Lower leg skin (tissue), 3 donors: ENCODE data around the gene CELSR3.

Experiments used
- POLR2A ChIP-seq, 2 donors: fragments of 450-650 bp; IDR thresholded peaks; one replicate each; pipeline ENCODE4 v1.6.1; 2016 to 2017; ENCODE audit warnings: antibody characterized with exemption in 2 of 2, mild to moderate bottlenecking in 1 of 2, moderate library complexity in 1 of 2
- TF ChIP-seq, protein P1 (sequence below), 3 donors: fragments of 450-650 bp; IDR thresholded peaks; one replicate each; pipeline ENCODE4 v1.5.1; 2016; ENCODE audit warnings: antibody characterized with exemption in 3 of 3, mild to moderate bottlenecking in 3 of 3, moderate library complexity in 2 of 3

DNA sequence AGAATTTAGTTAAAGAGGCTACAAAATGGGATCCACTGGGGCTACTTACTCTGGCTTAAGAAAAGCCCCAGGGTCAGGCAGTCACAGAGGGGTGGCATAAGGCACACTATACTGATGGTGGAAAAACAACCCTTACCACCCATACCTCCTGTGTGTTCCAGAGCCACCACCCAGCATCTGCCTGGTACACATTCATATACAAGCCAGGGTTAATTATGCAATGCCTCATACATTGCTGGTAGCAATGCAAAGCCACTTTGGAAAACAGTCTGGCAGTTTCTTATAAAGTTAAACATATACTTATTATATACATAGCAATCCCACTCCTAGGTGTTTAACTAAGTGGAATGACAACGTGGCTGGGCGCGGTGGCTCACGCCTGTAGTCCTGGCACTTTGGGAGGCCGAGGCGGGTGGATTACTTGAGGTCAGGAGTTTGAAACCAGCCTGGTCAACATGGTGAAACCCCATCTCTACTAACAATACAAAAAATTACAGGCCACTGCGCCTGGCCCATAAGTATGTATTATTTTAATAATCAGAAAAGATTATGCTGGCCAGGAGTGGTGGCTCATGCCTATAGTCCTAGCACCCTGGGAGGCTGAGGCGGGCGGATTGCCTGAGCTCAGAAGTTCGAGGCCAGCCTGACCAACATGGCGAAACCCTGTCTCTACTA lies 38.2 kb upstream of the CELSR3 start:
- TF ChIP-seq, protein P1, sequence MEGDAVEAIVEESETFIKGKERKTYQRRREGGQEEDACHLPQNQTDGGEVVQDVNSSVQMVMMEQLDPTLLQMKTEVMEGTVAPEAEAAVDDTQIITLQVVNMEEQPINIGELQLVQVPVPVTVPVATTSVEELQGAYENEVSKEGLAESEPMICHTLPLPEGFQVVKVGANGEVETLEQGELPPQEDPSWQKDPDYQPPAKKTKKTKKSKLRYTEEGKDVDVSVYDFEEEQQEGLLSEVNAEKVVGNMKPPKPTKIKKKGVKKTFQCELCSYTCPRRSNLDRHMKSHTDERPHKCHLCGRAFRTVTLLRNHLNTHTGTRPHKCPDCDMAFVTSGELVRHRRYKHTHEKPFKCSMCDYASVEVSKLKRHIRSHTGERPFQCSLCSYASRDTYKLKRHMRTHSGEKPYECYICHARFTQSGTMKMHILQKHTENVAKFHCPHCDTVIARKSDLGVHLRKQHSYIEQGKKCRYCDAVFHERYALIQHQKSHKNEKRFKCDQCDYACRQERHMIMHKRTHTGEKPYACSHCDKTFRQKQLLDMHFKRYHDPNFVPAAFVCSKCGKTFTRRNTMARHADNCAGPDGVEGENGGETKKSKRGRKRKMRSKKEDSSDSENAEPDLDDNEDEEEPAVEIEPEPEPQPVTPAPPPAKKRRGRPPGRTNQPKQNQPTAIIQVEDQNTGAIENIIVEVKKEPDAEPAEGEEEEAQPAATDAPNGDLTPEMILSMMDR (IDR thresholded peaks at IDR 0.05) = no peak
- no peak for TF ChIP-seq POLR2A (IDR thresholded peaks at IDR 0.05)
